Common myeloid progenitor, CD34-positive (primary cell): ENCODE results near the gene JMJD1C.
"Not testable (repeated sequence)": the region's sequence is repeated elsewhere in the genome, so short reads cannot be mapped to it uniquely, and the experiment has no call there.

Experiments
- CTCF ChIA-PET: fragments of 350-600 bp; sonication (Branson Sonifier 250); formaldehyde crosslinking; loops from one replicate; lab custom pipeline; 2021; ENCODE audit warnings: antibody characterized with exemption; lab: Charles Lee
- POLR2A ChIA-PET: fragments of 350-600 bp; sonication (Branson Sonifier 250); formaldehyde crosslinking; loops from one replicate; lab custom pipeline; 2021; ENCODE audit warnings: antibody characterized with exemption; lab: Charles Lee
- DNase-seq, 3 donors: peaks; one replicate each; pipeline versions ENCODE4 v3.0.0 to v3.0.0-alpha.2; 2013
- H3K27ac ChIP-seq, 2 experiments: 1 replicate in 1 of 2; 2 replicates in 1 of 2; pipeline ENCODE4 v1.7.0; 2013; ENCODE audit warnings: inconsistent platforms in 2 of 2, low read length in 2 of 2, mild to moderate bottlenecking in 2 of 2, low read depth in 1 of 2, moderate library complexity in 1 of 2; ENCODE audit not compliant: severe bottlenecking in 2 of 2, insufficient read depth in 1 of 2, poor library complexity in 1 of 2
- H3K27me3 ChIP-seq, 5 experiments: replicated peaks in 2 of 5; 1 replicate in 3 of 5; 2 replicates in 2 of 5; pipeline versions ENCODE4 v1.6.1 to v1.7.0; 2013; ENCODE audit warnings: low read length in 4 of 5, mild to moderate bottlenecking in 2 of 5, moderate library complexity in 2 of 5, inconsistent platforms in 1 of 5; ENCODE audit not compliant: insufficient read depth in 5 of 5, control insufficient read depth in 4 of 5
- H3K36me3 ChIP-seq, 4 experiments: 1 replicate in 2 of 4; 2 replicates in 2 of 4; pipeline versions ENCODE4 v1.6.1 to v1.7.0; 2013; ENCODE audit warnings: low read length in 3 of 4, control low read depth in 1 of 4, mild to moderate bottlenecking in 1 of 4; ENCODE audit not compliant: control insufficient read depth in 4 of 4, insufficient read depth in 4 of 4
- H3K4me1 ChIP-seq, 4 experiments: 1 replicate in 3 of 4; 2 replicates in 1 of 4; pipeline versions ENCODE4 v1.6.1 to v1.7.1; 2013; ENCODE audit warnings: low read length in 3 of 4, mild to moderate bottlenecking in 3 of 4, control low read depth in 1 of 4, inconsistent platforms in 1 of 4, moderate library complexity in 1 of 4; ENCODE audit not compliant: control insufficient read depth in 4 of 4, insufficient read depth in 4 of 4; ENCODE audit errors: control extremely low read depth in 1 of 4
- H3K4me3 ChIP-seq, 7 experiments: 1 replicate in 4 of 7; 2 replicates in 3 of 7; pipeline versions ENCODE4 v1.5.1 to v1.7.0; 2013; ENCODE audit warnings: mild to moderate bottlenecking in 7 of 7, low read length in 6 of 7, moderate library complexity in 6 of 7, inconsistent platforms in 2 of 7, low read depth in 2 of 7, control low read depth in 1 of 7; ENCODE audit not compliant: insufficient read depth in 4 of 7, control insufficient read depth in 1 of 7; ENCODE audit errors: extremely low read depth in 1 of 7
- H3K9me3 ChIP-seq, 5 experiments: 1 replicate in 4 of 5; 2 replicates in 1 of 5; pipeline versions ENCODE4 v1.6.1 to v1.7.1; 2013; ENCODE audit warnings: low read length in 4 of 5, mild to moderate bottlenecking in 2 of 5, inconsistent platforms in 1 of 5, low read depth in 1 of 5, moderate library complexity in 1 of 5; ENCODE audit not compliant: control insufficient read depth in 4 of 5, insufficient read depth in 2 of 5; ENCODE audit errors: control extremely low read depth in 1 of 5
- WGBS: methylation state at CpG from one replicate; pipeline ENCODE4 v1.1.5; 2013; ENCODE audit not compliant: insufficient coverage; 5-methylcytosine and 5-hydroxymethylcytosine counted together

JMJD1C gene

GRCh38 chr10:63238501-63238900 is 227.3 kb downstream of the JMJD1C start:
- CTCF ChIA-PET: interaction anchor here (1.7 kb wide), 1 partner anchor 14 kb away, joined by 3 read pairs; no protein-coding TSS in a partner anchor
- Histone ChIP-seq H3K27me3 (no peaks in the 10 kb centered on the region), H3K4me3 (no peak overlapping the region), H3K36me3 (peaks cover 0 to 3% (median 0%) of the 10 kb centered on the region in 4 experiments), H3K4me1 (peaks cover 40 to 84% (median 58%) of the 10 kb centered on the region in 4 experiments), H3K9me3 (no peaks in the 10 kb centered on the region), H3K27ac (peak overlapping the region in 1 of 2 experiments; percentile 56)
- WGBS: no CpG with 5 or more reads among the region's 1 CpG
- DNase-seq: no peak
- POLR2A ChIA-PET: interaction anchor here (0.6 kb wide), 1 partner anchor 352 kb away, joined by 6 read pairs; no protein-coding TSS in a partner anchor

GRCh38 chr10:63237396-63237795 is 228.4 kb downstream of the JMJD1C start:
- no peaks in the 10 kb centered on the region for H3K9me3 ChIP-seq
- POLR2A ChIA-PET: no interaction called here
- peaks cover 31 to 76% (median 52%) of the 10 kb centered on the region in 4 experiments for H3K4me1 ChIP-seq
- no peaks in the 10 kb centered on the region for H3K27me3 ChIP-seq
- no peak for DNase-seq
- no peak overlapping the region for H3K4me3 ChIP-seq
- H3K27ac ChIP-seq: peak overlapping the region; percentile 72 to 88
- WGBS: 80% methylated on average over 1 of the region's 3 CpGs
- H3K36me3 ChIP-seq: peaks cover 0 to 3% (median 0%) of the 10 kb centered on the region in 4 experiments
- CTCF ChIA-PET: interaction anchor here (0.7 to 1.9 kb wide), 2 partner anchors 20 to 143 kb away, joined by 3 to 6 read pairs; no protein-coding TSS in a partner anchor

GRCh38 chr10:63236113-63236935 is 229.5 kb downstream of the JMJD1C start:
- POLR2A ChIA-PET: interaction anchor here (1.6 kb wide), 1 partner anchor 32 kb away, joined by 8 read pairs; no protein-coding TSS in a partner anchor
- Histone ChIP-seq H3K27me3 (no peaks in the 10 kb centered on the region), H3K36me3 (peaks cover 0 to 3% (median 0%) of the 10 kb centered on the region in 4 experiments), H3K27ac (peak overlapping the region; percentile 72 to 88), H3K4me3 (peak overlapping the region in 4 of 7 experiments; percentile 3 to 42 (median 34)), H3K9me3 (no peaks in the 10 kb centered on the region), H3K4me1 (peaks cover 21 to 65% (median 43%) of the 10 kb centered on the region in 4 experiments)
- WGBS: no CpG with 5 or more reads among the region's 2 CpGs
- DNase-seq: peak; percentile 83 to 95 (median 89)
- CTCF ChIA-PET: interaction anchor here (1.1 to 3.3 kb wide), 9 partner anchors 8 to 486 kb away, joined by 3 to 12 read pairs (median 5); no protein-coding TSS in a partner anchor

GRCh38 chr10:63235136-63235535 is 230.6 kb downstream of the JMJD1C start:
- 98% methylated on average over 7 of the region's 10 CpGs for WGBS
- H3K27ac ChIP-seq: peak overlapping the region in 1 of 2 experiments; percentile 88
- CTCF ChIA-PET: interaction anchor here (1.2 to 3.3 kb wide), 4 partner anchors 10 to 487 kb away, joined by 3 to 12 read pairs (median 4); no protein-coding TSS in a partner anchor
- H3K36me3 ChIP-seq, H3K9me3 ChIP-seq, DNase-seq, H3K27me3 ChIP-seq, H3K4me3 ChIP-seq, POLR2A ChIA-PET: not testable (repeated sequence)
- peaks cover 13 to 54% (median 37%) of the 10 kb centered on the region in 4 experiments for H3K4me1 ChIP-seq

GRCh38 chr10:63229161-63229560 is 236.6 kb downstream of the JMJD1C start:
- POLR2A ChIA-PET: no interaction called here
- CTCF ChIA-PET: no interaction called here

GRCh38 chr10:63228237-63228636 is 237.5 kb downstream of the JMJD1C start:
- Histone ChIP-seq H3K4me1 (peaks cover 4 to 26% (median 15%) of the 10 kb centered on the region in 4 experiments), H3K4me3 (no peak overlapping the region), H3K27me3 (no peaks in the 10 kb centered on the region), H3K27ac (peak overlapping the region in 1 of 2 experiments; percentile 25), H3K9me3 (no peaks in the 10 kb centered on the region), H3K36me3 (peaks cover 0 to 2% (median 0%) of the 10 kb centered on the region in 4 experiments)
- DNase-seq: no peak
- ChIA-PET CTCF (interaction anchor here (0.7 to 1.8 kb wide), 3 partner anchors 8 to 42 kb away, joined by 3 to 4 read pairs (median 4); no protein-coding TSS in a partner anchor), POLR2A (interaction anchor here (0.6 kb wide), 1 partner anchor 40 kb away, joined by 3 read pairs; no protein-coding TSS in a partner anchor)

More at GRCh38 chr10:63229161-63229560, 236.6 kb downstream of the JMJD1C start:
- no peaks in the 10 kb centered on the region for H3K27me3 ChIP-seq
- H3K4me3 ChIP-seq: no peak overlapping the region
- no peak overlapping the region for H3K27ac ChIP-seq
- no peak for DNase-seq
- H3K9me3 ChIP-seq: no peaks in the 10 kb centered on the region
- peaks cover 4 to 33% (median 15%) of the 10 kb centered on the region in 4 experiments for H3K4me1 ChIP-seq
- H3K36me3 ChIP-seq: peaks cover 0 to 3% (median 1%) of the 10 kb centered on the region in 4 experiments
- 100% methylated on average over 2 of the region's 4 CpGs for WGBS
